RWPE1 (cell line): ENCODE measurements around the gene RAB24.

Experiments used
- CTCF ChIA-PET: fragments of 350-600 bp; sonication (Branson Sonifier 250); formaldehyde crosslinking; extraction: SDS; loops from one replicate; lab custom pipeline; 2021; lab: Yijun Ruan, JAX
- POLR2A ChIA-PET: fragments of 400-600 bp; formaldehyde crosslinking; extraction: SDS; loops from one replicate; lab custom pipeline; 2020; ENCODE audit warnings: antibody characterized with exemption; ENCODE audit not compliant: low non-redundant PET; lab: Yijun Ruan, JAX
- DNase-seq: peaks from one replicate; pipeline ENCODE4 v3.0.0; 2012; ENCODE audit warnings: low spot score
- H3K27ac ChIP-seq: fragments of 450-650 bp; 2 replicates; pipeline ENCODE4 v1.5.1; 2017
- TF ChIP-seq, protein P1 (sequence below): fragments of 450-650 bp; conservative IDR thresholded peaks from 2 replicates; pipeline ENCODE4 v1.5.1; 2017; ENCODE audit warnings: low read depth, mild to moderate bottlenecking

RAB24 gene

GRCh38 chr5:177313561-177314259, 10.2 kb upstream of the RAB24 start:
- ChIA-PET CTCF (interaction anchor here (0.6 to 1.4 kb wide), 4 partner anchors 10 to 173 kb away, joined by 3 to 6 read pairs (median 3); partner anchors contain the start of genes PRELID1 and RAB24), POLR2A (no interaction called here)
- TF ChIP-seq, protein P1, sequence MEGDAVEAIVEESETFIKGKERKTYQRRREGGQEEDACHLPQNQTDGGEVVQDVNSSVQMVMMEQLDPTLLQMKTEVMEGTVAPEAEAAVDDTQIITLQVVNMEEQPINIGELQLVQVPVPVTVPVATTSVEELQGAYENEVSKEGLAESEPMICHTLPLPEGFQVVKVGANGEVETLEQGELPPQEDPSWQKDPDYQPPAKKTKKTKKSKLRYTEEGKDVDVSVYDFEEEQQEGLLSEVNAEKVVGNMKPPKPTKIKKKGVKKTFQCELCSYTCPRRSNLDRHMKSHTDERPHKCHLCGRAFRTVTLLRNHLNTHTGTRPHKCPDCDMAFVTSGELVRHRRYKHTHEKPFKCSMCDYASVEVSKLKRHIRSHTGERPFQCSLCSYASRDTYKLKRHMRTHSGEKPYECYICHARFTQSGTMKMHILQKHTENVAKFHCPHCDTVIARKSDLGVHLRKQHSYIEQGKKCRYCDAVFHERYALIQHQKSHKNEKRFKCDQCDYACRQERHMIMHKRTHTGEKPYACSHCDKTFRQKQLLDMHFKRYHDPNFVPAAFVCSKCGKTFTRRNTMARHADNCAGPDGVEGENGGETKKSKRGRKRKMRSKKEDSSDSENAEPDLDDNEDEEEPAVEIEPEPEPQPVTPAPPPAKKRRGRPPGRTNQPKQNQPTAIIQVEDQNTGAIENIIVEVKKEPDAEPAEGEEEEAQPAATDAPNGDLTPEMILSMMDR = no peak
- DNase-seq = no peak
- peak overlapping the region; percentile 84 for H3K27ac ChIP-seq

- ChIA-PET CTCF (interaction anchor here (0.6 to 1.4 kb wide), 6 partner anchors 11 to 199 kb away, joined by 3 to 6 read pairs (median 4); no protein-coding TSS in a partner anchor), POLR2A (no interaction called here)
- TF ChIP-seq, protein P1 = no peak; the same call in 1 of the 2 replicates
- DNase-seq = no peak
- peak overlapping the region; percentile 84 for H3K27ac ChIP-seq
Measured at GRCh38 chr5:177312649-177313181, 9.2 kb upstream of the RAB24 start.

GRCh38 chr5:177311723-177312648, 8.5 kb upstream of the RAB24 start, which contains the start of gene MXD3:
TSS of gene MXD3 (minus strand) at chr5:177311898. CDS start at chr5:177311830, 68 bp downstream.
- ChIA-PET POLR2A (no interaction called here), CTCF (interaction anchor here (0.6 to 3.3 kb wide), 9 partner anchors 10 to 199 kb away, joined by 3 to 12 read pairs (median 4); no protein-coding TSS in a partner anchor)
- TF ChIP-seq, protein P1 = no peak
- H3K27ac ChIP-seq = peak within 1 kb of the TSS; percentile 84
- peak; percentile 99 for DNase-seq

GRCh38 chr5:177311392-177311722, 7.8 kb upstream of the RAB24 start:
- POLR2A ChIA-PET = no interaction called here
- CTCF ChIA-PET = interaction anchor here (0.8 to 3.3 kb wide), 5 partner anchors 9 to 241 kb away, joined by 4 to 12 read pairs (median 5); no protein-coding TSS in a partner anchor
- TF ChIP-seq, protein P1 = no peak
- H3K27ac ChIP-seq = peak overlapping the region; percentile 84
- no peak for DNase-seq

DNA sequence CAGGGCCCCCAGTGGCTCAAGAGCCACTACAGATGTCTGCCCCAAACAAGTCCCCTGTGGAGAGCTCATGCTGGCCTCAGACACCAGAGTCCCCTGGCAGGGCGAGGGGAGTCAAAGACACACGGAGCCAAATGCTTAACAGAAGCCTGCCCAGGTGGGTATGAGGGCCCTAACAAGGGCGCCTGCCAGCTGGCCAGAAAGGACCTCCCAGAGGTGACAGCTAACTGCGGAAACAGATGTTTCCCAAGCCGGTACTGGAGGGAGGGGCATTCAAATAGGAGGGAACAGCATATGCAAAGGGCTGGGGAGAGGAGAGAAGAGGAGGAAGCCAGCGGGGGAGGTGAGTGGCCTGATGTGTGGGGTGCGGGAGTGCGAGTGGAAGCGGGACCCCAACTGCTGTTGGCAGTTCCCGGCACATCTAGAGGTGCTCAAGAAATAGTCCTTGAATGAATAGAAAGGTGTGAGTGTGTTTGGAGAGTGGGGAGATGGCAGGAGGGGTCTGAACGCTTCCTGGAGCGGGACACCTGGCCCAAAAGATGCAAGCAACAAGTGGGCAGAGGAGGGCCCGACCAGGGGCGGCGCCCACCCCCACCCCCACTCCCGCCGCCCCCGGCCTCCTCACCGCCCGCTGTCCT, 7.4 kb upstream of the RAB24 start:
- CTCF ChIA-PET = interaction anchor here (1.5 to 3.3 kb wide), 5 partner anchors 78 to 241 kb away, joined by 4 to 12 read pairs (median 7); no protein-coding TSS in a partner anchor
- POLR2A ChIA-PET = no interaction called here
- H3K27ac ChIP-seq = peak overlapping the region; percentile 84
- TF ChIP-seq, protein P1 = no peak
- no peak for DNase-seq
